Keratinocyte (primary cell): ENCODE measurements around the gene POLR3G.

Source experiments
- EZH2 ChIP-seq: IDR thresholded peaks from one replicate; pipeline ENCODE4 v1.6.1; 2012; ENCODE audit warnings: inconsistent platforms, mild to moderate bottlenecking, low read length, moderate library complexity
- TF ChIP-seq, protein P1 (sequence below), 3 experiments: IDR thresholded peaks in 1 of 3; conservative IDR thresholded peaks in 1 of 3; optimal IDR thresholded peaks in 1 of 3; 2 replicates in 2 of 3; 3 replicates in 1 of 3; pipeline versions ENCODE3 to v1.5.1; 2011; ENCODE audit warnings: low read length in 3 of 3, mild to moderate bottlenecking in 3 of 3, moderate library complexity in 2 of 3, control low read depth in 1 of 3, inconsistent platforms in 1 of 3; ENCODE audit not compliant: insufficient read depth in 2 of 3; ENCODE audit errors: extremely low read depth in 1 of 3

DNA sequence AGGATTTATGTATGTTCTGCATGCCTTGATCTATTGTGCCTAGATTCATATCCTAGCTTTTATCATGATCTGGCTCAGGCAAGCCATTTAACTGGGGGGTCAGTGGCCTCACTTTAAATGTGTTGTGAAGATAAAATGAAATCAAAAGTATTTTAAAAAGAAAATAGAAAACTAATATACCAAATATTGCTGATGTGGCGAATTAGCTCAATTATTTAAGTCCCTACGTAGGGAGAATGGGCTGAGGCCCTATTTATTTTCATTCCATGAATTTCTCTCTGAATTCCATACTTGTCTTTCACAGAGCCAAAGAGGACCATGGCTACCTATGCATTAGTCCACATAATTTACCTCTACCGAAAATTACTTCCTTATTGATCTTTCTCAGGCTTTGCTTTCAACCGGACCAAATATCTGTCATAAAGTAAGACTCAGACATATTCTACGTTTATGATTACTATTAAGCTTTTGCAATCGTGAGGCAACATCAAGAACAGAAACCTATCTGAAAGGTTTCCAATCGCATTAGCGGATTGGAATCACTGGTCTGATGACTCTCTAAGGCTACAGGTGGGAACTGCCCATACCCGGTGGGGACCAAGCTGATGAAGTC is 1.8 kb upstream of the POLR3G start:
- TF ChIP-seq, protein P1, sequence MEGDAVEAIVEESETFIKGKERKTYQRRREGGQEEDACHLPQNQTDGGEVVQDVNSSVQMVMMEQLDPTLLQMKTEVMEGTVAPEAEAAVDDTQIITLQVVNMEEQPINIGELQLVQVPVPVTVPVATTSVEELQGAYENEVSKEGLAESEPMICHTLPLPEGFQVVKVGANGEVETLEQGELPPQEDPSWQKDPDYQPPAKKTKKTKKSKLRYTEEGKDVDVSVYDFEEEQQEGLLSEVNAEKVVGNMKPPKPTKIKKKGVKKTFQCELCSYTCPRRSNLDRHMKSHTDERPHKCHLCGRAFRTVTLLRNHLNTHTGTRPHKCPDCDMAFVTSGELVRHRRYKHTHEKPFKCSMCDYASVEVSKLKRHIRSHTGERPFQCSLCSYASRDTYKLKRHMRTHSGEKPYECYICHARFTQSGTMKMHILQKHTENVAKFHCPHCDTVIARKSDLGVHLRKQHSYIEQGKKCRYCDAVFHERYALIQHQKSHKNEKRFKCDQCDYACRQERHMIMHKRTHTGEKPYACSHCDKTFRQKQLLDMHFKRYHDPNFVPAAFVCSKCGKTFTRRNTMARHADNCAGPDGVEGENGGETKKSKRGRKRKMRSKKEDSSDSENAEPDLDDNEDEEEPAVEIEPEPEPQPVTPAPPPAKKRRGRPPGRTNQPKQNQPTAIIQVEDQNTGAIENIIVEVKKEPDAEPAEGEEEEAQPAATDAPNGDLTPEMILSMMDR (optimal IDR thresholded peaks at IDR 0.05 in 1 of 3, IDR thresholded peaks at IDR 0.05 in 1 of 3, conservative IDR thresholded peaks at IDR 0.05 in 1 of 3; ENCODE audit: extremely low read depth in 1 of 3, insufficient read depth in 2 of 3, low read length in 3 of 3): no peak
- TF ChIP-seq EZH2: no peak
